ENCODE results near the gene CA7. TPM values are rescaled to one million over a fixed set of nuclear protein-coding genes. Genes with fewer than 3 reads are reported as not detected.

Gene CA7
- total RNA-seq, 1 experiment from 2014 or later = not detected

DNA sequence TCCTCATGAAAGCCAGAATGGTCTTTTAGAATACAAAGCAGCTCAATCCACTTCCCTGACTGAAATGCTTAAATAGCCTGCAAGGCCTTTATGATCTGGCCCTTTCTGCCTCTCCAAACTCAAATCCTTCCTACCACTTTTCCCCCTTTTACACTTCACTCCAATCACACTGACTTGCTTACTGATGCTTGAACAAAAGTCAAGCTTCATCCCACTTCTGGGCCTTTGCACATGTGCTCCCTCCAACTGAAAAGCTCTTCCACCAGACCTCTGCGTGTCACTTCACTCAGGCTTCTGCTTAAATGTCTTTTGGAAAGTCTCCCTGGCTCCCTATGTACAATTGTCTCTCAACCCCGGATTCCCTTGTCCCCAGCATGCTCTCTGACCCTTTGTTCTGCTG is 29.5 kb upstream of the CA7 start:
- H2AFZ ChIP-seq (ENCODE audit: low read length) = no peak overlapping the region
- peaks cover 7% of the 10 kb centered on the region for H3K4me1 ChIP-seq (ENCODE audit: low read length)
- H3K9me2 ChIP-seq (replicated peaks; ENCODE audit: insufficient read depth, low read length) = no peaks in the 10 kb centered on the region
- no peaks in the 10 kb centered on the region for H3K9me3 ChIP-seq (ENCODE audit: low read length)
- H3K27ac ChIP-seq (ENCODE audit: low read length) = no peak overlapping the region
- peaks cover 59% of the 10 kb centered on the region for H3K36me3 ChIP-seq (ENCODE audit: insufficient read depth, low read length)
- H3K9ac ChIP-seq (ENCODE audit: low read length) = no peak overlapping the region
- no peak overlapping the region for H3K4me3 ChIP-seq (ENCODE audit: low read length)
- no peaks in the 10 kb centered on the region for H3K27me3 ChIP-seq (ENCODE audit: low read length)
- H3K4me2 ChIP-seq (ENCODE audit: low read depth, low read length, poor library complexity, severe bottlenecking) = no peak overlapping the region
- no peak for DNase-seq
- H3K79me2 ChIP-seq (ENCODE audit: low read length) = 0 out of 2 replicates have a peak, but pooled peaks cover 3% of the 10 kb centered on the region
- H4K20me1 ChIP-seq (ENCODE audit: insufficient read depth, low read depth, low read length) = no peaks in the 10 kb centered on the region

DNA sequence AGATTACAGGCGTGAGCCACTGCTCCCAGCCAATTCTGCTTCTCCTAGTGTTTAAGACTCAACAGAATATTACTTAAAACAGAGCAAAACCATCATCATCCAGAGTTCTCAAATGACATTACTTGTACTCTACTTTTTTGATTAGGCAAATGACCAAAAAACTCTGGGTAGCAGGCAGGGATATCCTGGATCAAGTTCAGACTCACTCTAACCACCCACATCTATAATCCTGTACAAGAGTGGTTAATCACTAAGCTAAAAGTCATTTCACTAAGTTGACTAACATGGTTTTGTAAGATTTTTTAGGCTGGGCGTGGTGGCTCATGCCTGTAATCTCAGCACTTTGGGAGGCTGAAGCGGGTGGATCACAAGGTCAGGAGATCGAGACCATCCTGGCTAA is 20.2 kb upstream of the CA7 start:
- Histone ChIP-seq H3K4me1 (ENCODE audit: low read length) (peaks cover 13% of the 10 kb centered on the region), H3K79me2 (ENCODE audit: low read length) (peaks cover 61% of the 10 kb centered on the region), H3K9me2 (replicated peaks; ENCODE audit: insufficient read depth, low read length) (no peaks in the 10 kb centered on the region), H3K9me3 (ENCODE audit: low read length) (no peaks in the 10 kb centered on the region), H3K4me3 (ENCODE audit: low read length) (no peak overlapping the region), H3K9ac (ENCODE audit: low read length) (no peak overlapping the region), H2AFZ (ENCODE audit: low read length) (no peak overlapping the region), H3K4me2 (ENCODE audit: low read depth, low read length, poor library complexity, severe bottlenecking) (no peak overlapping the region), H3K27ac (ENCODE audit: low read length) (no peak overlapping the region), H4K20me1 (ENCODE audit: insufficient read depth, low read depth, low read length) (peaks cover 8% of the 10 kb centered on the region), H3K27me3 (ENCODE audit: low read length) (no peaks in the 10 kb centered on the region), H3K36me3 (ENCODE audit: insufficient read depth, low read length) (peaks cover 62% of the 10 kb centered on the region)
- no peak for DNase-seq

DNA sequence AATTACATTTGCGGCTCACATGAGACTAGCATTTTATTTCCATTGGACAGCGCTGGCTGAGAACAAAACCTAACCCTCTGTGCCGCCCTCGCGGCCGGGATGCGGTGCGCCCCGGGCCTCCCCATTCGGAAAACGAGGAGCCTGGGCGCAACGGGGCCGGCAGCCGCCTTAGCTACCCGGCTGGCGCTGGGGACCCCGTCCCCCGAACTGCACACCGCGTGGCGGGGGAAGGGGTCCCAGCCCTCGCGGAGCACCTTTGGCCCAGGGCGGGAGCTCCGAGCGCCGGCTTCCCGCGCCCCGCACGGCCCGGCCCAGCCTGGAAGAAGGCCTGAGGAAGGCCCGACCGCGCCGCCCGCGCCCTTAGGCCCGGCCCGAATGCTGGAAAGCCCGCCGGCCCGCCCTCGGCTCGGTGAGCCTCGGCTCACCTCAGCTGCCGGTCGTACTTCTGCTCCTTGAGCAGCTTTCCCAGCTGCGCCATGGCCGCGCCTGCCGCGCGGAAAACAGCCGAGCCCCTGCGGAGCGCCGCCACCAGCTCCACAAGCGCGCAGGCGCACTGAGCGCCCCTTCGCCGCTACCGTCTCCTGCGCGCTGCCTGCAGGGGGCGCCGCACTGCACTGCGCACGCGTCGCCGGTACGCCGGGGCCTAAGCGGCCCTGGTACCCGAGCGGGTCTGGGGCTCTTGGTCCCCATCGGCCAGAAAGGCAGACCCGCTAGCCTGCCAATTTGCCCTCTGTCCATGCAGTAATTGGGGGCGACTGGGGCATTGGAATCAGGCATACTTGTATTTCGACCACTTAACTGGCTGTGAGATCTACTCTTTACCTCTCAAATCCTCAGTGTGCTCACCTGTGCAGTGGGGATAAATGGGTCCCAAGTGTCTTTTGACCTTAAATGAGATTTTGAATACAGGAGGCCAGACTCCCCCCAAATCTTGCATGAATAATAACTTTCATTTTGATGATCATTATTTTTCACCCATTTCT is 13.5 kb upstream of the CA7 start, which contains the start of gene NAE1:
Gene NAE1 (minus strand): TSS at position 555 of the 983 bp plus-strand sequence. CDS start 77 bp downstream, at position 478.
- H3K9me3 ChIP-seq (ENCODE audit: low read length) = no peaks in the 10 kb centered on the region
- peak within 1 kb of the TSS; percentile 65 for H3K4me2 ChIP-seq (ENCODE audit: low read depth, low read length, poor library complexity, severe bottlenecking)
- DNase-seq = peak; percentile 96
- H2AFZ ChIP-seq (ENCODE audit: low read length) = peak within 1 kb of the TSS; percentile 88
- peaks cover 50% of the 10 kb centered on the region for H3K79me2 ChIP-seq (ENCODE audit: low read length)
- H4K20me1 ChIP-seq (ENCODE audit: insufficient read depth, low read depth, low read length) = peaks cover 4% of the 10 kb centered on the region; the same call in 1 of the 2 replicates
- H3K36me3 ChIP-seq (ENCODE audit: insufficient read depth, low read length) = peaks cover 18% of the 10 kb centered on the region; the same call in 1 of the 2 replicates
- H3K4me3 ChIP-seq (ENCODE audit: low read length) = peak within 1 kb of the TSS; percentile 97
- peak within 1 kb of the TSS; percentile 94 for H3K9ac ChIP-seq (ENCODE audit: low read length)
- peak within 1 kb of the TSS; percentile 58 for H3K27ac ChIP-seq (ENCODE audit: low read length)
- peaks cover 13% of the 10 kb centered on the region for H3K4me1 ChIP-seq (ENCODE audit: low read length)
- no peaks in the 10 kb centered on the region for H3K9me2 ChIP-seq (replicated peaks; ENCODE audit: insufficient read depth, low read length)
- no peaks in the 10 kb centered on the region for H3K27me3 ChIP-seq (ENCODE audit: low read length)

- Histone ChIP-seq H3K9me3 (ENCODE audit: low read length) (no peaks in the 10 kb centered on the region), H3K79me2 (ENCODE audit: low read length) (peaks cover 35% of the 10 kb centered on the region), H3K27ac (ENCODE audit: low read length) (no peak overlapping the region), H3K4me3 (ENCODE audit: low read length) (no peak overlapping the region), H3K36me3 (ENCODE audit: insufficient read depth, low read length) (0 out of 2 replicates have a peak, but pooled peaks cover 7% of the 10 kb centered on the region), H3K9me2 (replicated peaks; ENCODE audit: insufficient read depth, low read length) (no peaks in the 10 kb centered on the region), H4K20me1 (ENCODE audit: insufficient read depth, low read depth, low read length) (no peaks in the 10 kb centered on the region), H3K4me1 (ENCODE audit: low read length) (peaks cover 13% of the 10 kb centered on the region), H3K27me3 (ENCODE audit: low read length) (no peaks in the 10 kb centered on the region), H3K9ac (ENCODE audit: low read length) (no peak overlapping the region), H3K4me2 (ENCODE audit: low read depth, low read length, poor library complexity, severe bottlenecking) (no peak overlapping the region), H2AFZ (ENCODE audit: low read length) (no peak overlapping the region)
- no peak for DNase-seq
Measured at GRCh38 chr16:66832190-66832589, 12.0 kb upstream of the CA7 start.

GRCh38 chr16:66832661-66833305 is 11.4 kb upstream of the CA7 start:
- Histone ChIP-seq H2AFZ (ENCODE audit: low read length) (no peak overlapping the region), H3K79me2 (ENCODE audit: low read length) (peaks cover 29% of the 10 kb centered on the region), H3K27me3 (ENCODE audit: low read length) (no peaks in the 10 kb centered on the region), H3K36me3 (ENCODE audit: insufficient read depth, low read length) (0 out of 2 replicates have a peak, but pooled peaks cover 2% of the 10 kb centered on the region), H4K20me1 (ENCODE audit: insufficient read depth, low read depth, low read length) (no peaks in the 10 kb centered on the region), H3K27ac (ENCODE audit: low read length) (no peak overlapping the region), H3K4me1 (ENCODE audit: low read length) (peaks cover 13% of the 10 kb centered on the region), H3K9ac (ENCODE audit: low read length) (no peak overlapping the region), H3K4me3 (ENCODE audit: low read length) (no peak overlapping the region), H3K9me2 (replicated peaks; ENCODE audit: insufficient read depth, low read length) (no peaks in the 10 kb centered on the region), H3K4me2 (ENCODE audit: low read depth, low read length, poor library complexity, severe bottlenecking) (no peak overlapping the region), H3K9me3 (ENCODE audit: low read length) (no peaks in the 10 kb centered on the region)
- DNase-seq = no peak

DNA sequence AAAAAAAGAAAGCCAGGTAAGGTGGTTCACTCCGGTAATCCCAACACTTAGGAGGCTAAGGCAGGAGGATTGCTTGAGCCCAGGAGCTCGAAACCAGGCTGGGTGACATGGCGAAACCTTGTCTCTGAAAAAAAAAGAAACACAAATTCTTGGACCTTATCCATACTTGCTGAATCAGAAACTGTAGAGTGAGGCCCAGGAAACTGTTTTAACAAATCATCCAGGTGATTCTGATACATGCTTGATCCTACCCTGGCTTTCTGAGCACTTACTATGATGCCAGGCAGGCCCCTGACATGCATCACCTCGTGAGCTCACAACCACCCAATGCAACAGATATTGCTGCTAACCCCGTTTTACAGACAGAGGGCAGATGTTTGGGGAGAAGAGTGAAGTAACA is 9.5 kb upstream of the CA7 start:
- peaks cover 10% of the 10 kb centered on the region for H3K79me2 ChIP-seq (ENCODE audit: low read length)
- no peaks in the 10 kb centered on the region for H3K27me3 ChIP-seq (ENCODE audit: low read length)
- H3K36me3 ChIP-seq (ENCODE audit: insufficient read depth, low read length) = no peaks in the 10 kb centered on the region
- no peak overlapping the region for H3K9ac ChIP-seq (ENCODE audit: low read length)
- no peak overlapping the region for H3K4me2 ChIP-seq (ENCODE audit: low read depth, low read length, poor library complexity, severe bottlenecking)
- no peak overlapping the region for H3K4me3 ChIP-seq (ENCODE audit: low read length)
- H3K9me3 ChIP-seq (ENCODE audit: low read length) = no peaks in the 10 kb centered on the region
- no peak overlapping the region for H3K27ac ChIP-seq (ENCODE audit: low read length)
- DNase-seq = no peak
- H4K20me1 ChIP-seq (ENCODE audit: insufficient read depth, low read depth, low read length) = no peaks in the 10 kb centered on the region
- H3K4me1 ChIP-seq (ENCODE audit: low read length) = peaks cover 5% of the 10 kb centered on the region
- H2AFZ ChIP-seq (ENCODE audit: low read length) = no peak overlapping the region
- no peaks in the 10 kb centered on the region for H3K9me2 ChIP-seq (replicated peaks; ENCODE audit: insufficient read depth, low read length)

- no peaks in the 10 kb centered on the region for H3K9me2 ChIP-seq (replicated peaks; ENCODE audit: insufficient read depth, low read length)
- no peaks in the 10 kb centered on the region for H3K36me3 ChIP-seq (ENCODE audit: insufficient read depth, low read length)
- no peak overlapping the region for H3K9ac ChIP-seq (ENCODE audit: low read length)
- peaks cover 4% of the 10 kb centered on the region for H3K4me1 ChIP-seq (ENCODE audit: low read length)
- no peak overlapping the region for H3K4me3 ChIP-seq (ENCODE audit: low read length)
- H3K9me3 ChIP-seq (ENCODE audit: low read length) = no peaks in the 10 kb centered on the region
- no peaks in the 10 kb centered on the region for H3K27me3 ChIP-seq (ENCODE audit: low read length)
- H3K27ac ChIP-seq (ENCODE audit: low read length) = no peak overlapping the region
- DNase-seq = no peak
- H4K20me1 ChIP-seq (ENCODE audit: insufficient read depth, low read depth, low read length) = no peaks in the 10 kb centered on the region
- H2AFZ ChIP-seq (ENCODE audit: low read length) = no peak overlapping the region
- H3K79me2 ChIP-seq (ENCODE audit: low read length) = no peaks in the 10 kb centered on the region
- no peak overlapping the region for H3K4me2 ChIP-seq (ENCODE audit: low read depth, low read length, poor library complexity, severe bottlenecking)
Measured at GRCh38 chr16:66840883-66841282, 3.3 kb upstream of the CA7 start.

- Histone ChIP-seq H3K4me1 (ENCODE audit: low read length) (peaks cover 7% of the 10 kb centered on the region), H3K9me2 (replicated peaks; ENCODE audit: insufficient read depth, low read length) (no peaks in the 10 kb centered on the region), H3K9me3 (ENCODE audit: low read length) (no peaks in the 10 kb centered on the region), H4K20me1 (ENCODE audit: insufficient read depth, low read depth, low read length) (no peaks in the 10 kb centered on the region), H3K36me3 (ENCODE audit: insufficient read depth, low read length) (no peaks in the 10 kb centered on the region), H3K4me2 (ENCODE audit: low read depth, low read length, poor library complexity, severe bottlenecking) (no peak overlapping the region), H2AFZ (ENCODE audit: low read length) (no peak overlapping the region), H3K27ac (ENCODE audit: low read length) (no peak overlapping the region), H3K79me2 (ENCODE audit: low read length) (no peaks in the 10 kb centered on the region), H3K4me3 (ENCODE audit: low read length) (no peak overlapping the region), H3K27me3 (ENCODE audit: low read length) (no peaks in the 10 kb centered on the region), H3K9ac (ENCODE audit: low read length) (no peak overlapping the region)
- DNase-seq = no peak
Measured at GRCh38 chr16:66841366-66841765, 2.8 kb upstream of the CA7 start.
